ENCODE measurements around the gene RPRD1B. TPM values are rescaled to one million over a fixed set of nuclear protein-coding genes. Genes with fewer than 3 reads are reported as not detected.

Gene RPRD1B
- total and polyA plus RNA-seq, 2 of the 4 experiments (the other 2 are of a cell fraction): 8.4 to 9.9 TPM

- H2BK5ac ChIP-seq (ENCODE audit: low read depth, low read length, poor library complexity, severe bottlenecking): peak overlapping the region; percentile 92
- BruUV-seq (replicated peaks): no TSS peak
- H3K14ac ChIP-seq (replicated peaks; ENCODE audit: low read depth, low read length): peak overlapping the region; percentile 89
- H3K56ac ChIP-seq (ENCODE audit: extremely low read depth, insufficient read depth, low read length): peak overlapping the region; percentile 79
- H3K9ac ChIP-seq (ENCODE audit: low read depth, low read length): peak overlapping the region; percentile 52
- peak overlapping the region; percentile 94 for H3K4ac ChIP-seq (ENCODE audit: low read depth, low read length)
- H3K4me3 ChIP-seq (ENCODE audit: insufficient read depth, low read depth, low read length): no peak overlapping the region
- H3K79me1 ChIP-seq (ENCODE audit: low read depth in 1 of 2, low read length in 2 of 2): peaks cover 28 to 66% of the 10 kb centered on the region in 2 experiments; a peak in 3 of 4 replicates
- peak overlapping the region; percentile 94 for H3K18ac ChIP-seq (ENCODE audit: low read depth, low read length)
- peak overlapping the region; percentile 88 for H3K27ac ChIP-seq (ENCODE audit: insufficient read depth, low read length)
- peak overlapping the region; percentile 94 for H2BK120ac ChIP-seq (ENCODE audit: low read depth, low read length)
- ATAC-seq (ENCODE audit: low read depth): peak; percentile 21
- H2AK5ac ChIP-seq (ENCODE audit: low read depth, low read length): peak overlapping the region; percentile 98
- H4K91ac ChIP-seq (ENCODE audit: insufficient read depth, low read depth, low read length): peak overlapping the region; percentile 64
- dilution Hi-C loops (cut with HindIII; ENCODE audit: low sequenced_read_pairs, unreplicated experiment): no loop called here
- no peaks in the 10 kb centered on the region for H4K20me1 ChIP-seq (ENCODE audit: insufficient read depth, low read length)
- 24% methylated on average over 4 of the region's 10 CpGs; no CpG with 5 or more reads in 1 of the 2 experiments for WGBS, 2 experiments (ENCODE audit: extremely low coverage in 2 of 2, insufficient read length in 1 of 2)
- H4K5ac ChIP-seq (ENCODE audit: low read depth, low read length): peak overlapping the region; percentile 92
- H3K9me3 ChIP-seq (ENCODE audit: control insufficient read depth, insufficient read depth, low read length): peaks cover 2% of the 10 kb centered on the region; the same call in 1 of the 2 replicates
- peaks cover 35% of the 10 kb centered on the region for H3K4me1 ChIP-seq (ENCODE audit: control insufficient read depth, insufficient read depth, low read length)
- peak overlapping the region; percentile 87 for H2BK20ac ChIP-seq (ENCODE audit: low read depth, low read length)
- in situ Hi-C loops (cut with MboI; ENCODE audit: low sequenced_read_pairs): no loop called here
- ChIA-PET POLR2A (ENCODE audit: unreplicated experiment) (no interaction called here), CTCF (interaction anchor here (0.6 to 1.3 kb wide), 3 partner anchors 12 to 17 kb away, joined by 3 to 6 read pairs (median 4); no protein-coding TSS in a partner anchor)
- peak overlapping the region; percentile 24 for H3K4me2 ChIP-seq (ENCODE audit: low read depth, low read length)
- intact Hi-C loops (cut with micrococcal nuclease): no loop called here
- peaks cover 12% of the 10 kb centered on the region for H3K36me3 ChIP-seq (ENCODE audit: control insufficient read depth, insufficient read depth, low read length)
- no peaks in the 10 kb centered on the region for H3K27me3 ChIP-seq (ENCODE audit: control insufficient read depth, insufficient read depth, low read length)
- H4K8ac ChIP-seq (ENCODE audit: low read depth in 2 of 2, low read length in 2 of 2): peak overlapping the region; percentile 70 to 87
- H2AK9ac ChIP-seq (replicated peaks; ENCODE audit: low read depth, low read length, poor library complexity): peak overlapping the region; percentile 59
- TF ChIP-seq POLR2A (IDR thresholded peaks at IDR 0.05; ENCODE audit: low read depth, low read length) (no peak), RFX5 (IDR thresholded peaks at IDR 0.05; ENCODE audit: low read depth, low read length) (no peak), CEBPB (IDR thresholded peaks at IDR 0.05; ENCODE audit: low read depth, low read length) (no peak)
- no peak overlapping the region for H2AFZ ChIP-seq (replicated peaks; ENCODE audit: low read length, poor library complexity)
- peak; percentile 31 for DNase-seq
- peaks cover 28% of the 10 kb centered on the region for H3K9me1 ChIP-seq (ENCODE audit: insufficient read depth, low read length)
- peak overlapping the region; percentile 89 for H2BK15ac ChIP-seq (ENCODE audit: low read depth, low read length)
- H3K23ac ChIP-seq (ENCODE audit: low read depth, low read length): peak overlapping the region; percentile 73
Observed at GRCh38 chr20:38085026-38085425, 51.5 kb downstream of the RPRD1B start.

Data from IMR-90 (cell line).